Motor neuron (in vitro differentiated cells): ENCODE results near the gene MRPL55. TPM values are rescaled to one million over a fixed set of nuclear protein-coding genes. Genes with fewer than 3 reads are reported as not detected.
A peak's percentile ranks its signal among the peaks of the same experiment; 100 is the strongest.

Experiments used
- ATAC-seq, 8 experiments: fragments of 200-7000 bp; cut with Tn5 transposase; replicated peaks in 6 of 8; 2 replicates each; pipeline ENCODE4 v1.8.0; 2021; ENCODE audit warnings: mild to moderate bottlenecking in 8 of 8, moderate library complexity in 8 of 8
- H3K27ac ChIP-seq, 2 donors: fragments of 250-450 bp; sonication (Bioruptor Pico); 2 replicates each; pipeline ENCODE4 v1.9.0; 2021; ENCODE audit warnings: antibody characterized with exemption in 2 of 2, mild to moderate bottlenecking in 2 of 2, moderate library complexity in 1 of 2
- H3K4me1 ChIP-seq, 2 donors: fragments of 250-450 bp; sonication (Bioruptor Pico); replicated peaks in 1 of 2; 2 replicates each; pipeline ENCODE4 v1.6.1; 2021; ENCODE audit warnings: antibody characterized with exemption in 2 of 2, mild to moderate bottlenecking in 2 of 2, moderate library complexity in 1 of 2
- H3K4me3 ChIP-seq, 5 donors: fragments of 250-450 bp; sonication (Bioruptor Pico); 2 replicates each; pipeline ENCODE4 v1.9.0; 2021; ENCODE audit warnings: antibody characterized with exemption in 5 of 5, mild to moderate bottlenecking in 5 of 5, moderate library complexity in 4 of 5
- WGBS, 10 experiments: fragments of 450-650 bp; shearing (Covaris generic); methylation state at CpG; one replicate each; pipeline ENCODE4 v1.0.0; 2022; 5-methylcytosine and 5-hydroxymethylcytosine counted together
- in situ Hi-C, 9 experiments: fragments of 400-800 bp; cut with MboI; loops; one replicate each; pipeline ENCODE4 v1.15.0; 2021; ENCODE audit warnings: low sequenced_read_pairs in 9 of 9, low pct_unique_long_range_greater_than_20kb in 2 of 9; ENCODE audit not compliant: unreplicated experiment in 9 of 9
- total RNA-seq, 8 experiments: library from RNA; unstranded; fragments of 300-600 nt; gene quantifications; 2 replicates each; pipeline versions ENCODE4 v1.2.3 to v1.2.4, GENCODE V29; 2022

MRPL55 gene
- total RNA-seq, 8 experiments from 2014 or later: 60.7 to 175 (median 87.2) TPM

GRCh38 chr1:228071839-228072657 lies 37.1 kb downstream of the MRPL55 start:
- in situ Hi-C loops: no loop called here
- Histone ChIP-seq H3K4me1 (peaks cover 0 to 7% of the 10 kb centered on the region in 2 donors), H3K4me3 (no peak overlapping the region), H3K27ac (no peak overlapping the region)
- peak in 2 of 8 experiments; percentile 5 to 7 for ATAC-seq
- 0 to 90% (median 74%) methylated on average over 1 to 5 of the region's 7 CpGs; no CpG with 5 or more reads in 2 of the 10 experiments for WGBS, 10 experiments

- ATAC-seq: no peak
- WGBS, 10 experiments: 40 to 100% (median 51%) methylated on average over 1 to 2 of the region's 3 CpGs; no CpG with 5 or more reads in 6 of the 10 experiments
- no peak overlapping the region for H3K4me3 ChIP-seq
- no peak overlapping the region for H3K27ac ChIP-seq
- peaks cover 0 to 7% of the 10 kb centered on the region in 2 donors for H3K4me1 ChIP-seq
- in situ Hi-C loops: no loop called here
These were observed 38.2 kb downstream of the MRPL55 start for GRCh38 chr1:228070851-228071250.

GRCh38 chr1:228070173-228070572 lies 38.9 kb downstream of the MRPL55 start:
- no peak for ATAC-seq
- in situ Hi-C loops: no loop called here
- WGBS, 10 experiments: no CpG with 5 or more reads among the region's 2 CpGs
- no peak overlapping the region for H3K27ac ChIP-seq
- H3K4me3 ChIP-seq: no peak overlapping the region
- H3K4me1 ChIP-seq: peaks cover 0 to 3% of the 10 kb centered on the region in 2 donors

- no CpG with 5 or more reads among the region's 7 CpGs for WGBS, 10 experiments
- H3K4me3 ChIP-seq: no peak overlapping the region
- H3K4me1 ChIP-seq: no peaks in the 10 kb centered on the region
- in situ Hi-C loops: no loop called here
- no peak overlapping the region for H3K27ac ChIP-seq
- no peak for ATAC-seq
These were observed 40.7 kb downstream of the MRPL55 start for GRCh38 chr1:228068359-228068758.

GRCh38 chr1:228066891-228067654 lies 42.0 kb downstream of the MRPL55 start:
- no peak overlapping the region for H3K27ac ChIP-seq
- no peaks in the 10 kb centered on the region for H3K4me1 ChIP-seq
- 0 to 67% (median 37%) methylated on average over 1 to 7 of the region's 10 CpGs; no CpG with 5 or more reads in 2 of the 10 experiments for WGBS, 10 experiments
- in situ Hi-C loops: no loop called here
- no peak overlapping the region for H3K4me3 ChIP-seq
- no peak for ATAC-seq

- in situ Hi-C loops: no loop called here
- H3K27ac ChIP-seq: no peak overlapping the region
- no peak for ATAC-seq
- no peak overlapping the region for H3K4me3 ChIP-seq
- 0 to 80% (median 29%) methylated on average over 1 to 3 of the region's 4 CpGs; no CpG with 5 or more reads in 3 of the 10 experiments for WGBS, 10 experiments
- no peaks in the 10 kb centered on the region for H3K4me1 ChIP-seq
These were observed 42.7 kb downstream of the MRPL55 start for GRCh38 chr1:228066416-228066815.

- no peak overlapping the region for H3K4me3 ChIP-seq
- H3K27ac ChIP-seq: no peak overlapping the region
- 40 to 100% (median 72%) methylated on average over 2 to 8 of the region's 15 CpGs; no CpG with 5 or more reads in 5 of the 10 experiments for WGBS, 10 experiments
- no peak for ATAC-seq
- H3K4me1 ChIP-seq: peaks cover under 1 to 3% of the 10 kb centered on the region in 2 donors
- in situ Hi-C loops: no loop called here
These were observed 43.4 kb downstream of the MRPL55 start for GRCh38 chr1:228065543-228066347.

GRCh38 chr1:228064741-228065542 lies 44.2 kb downstream of the MRPL55 start:
- peaks cover 2 to 9% of the 10 kb centered on the region in 2 donors for H3K4me1 ChIP-seq
- ATAC-seq: no peak
- H3K27ac ChIP-seq: no peak overlapping the region
- in situ Hi-C loops: no loop called here
- WGBS, 10 experiments: 20 to 84% (median 56%) methylated on average over 2 to 7 of the region's 15 CpGs; no CpG with 5 or more reads in 5 of the 10 experiments
- H3K4me3 ChIP-seq: no peak overlapping the region

GRCh38 chr1:228064296-228064695 lies 44.8 kb downstream of the MRPL55 start:
- ATAC-seq: no peak
- 60 to 74% methylated on average over 1 to 4 of the region's 8 CpGs; no CpG with 5 or more reads in 8 of the 10 experiments for WGBS, 10 experiments
- in situ Hi-C loops: no loop called here
- Histone ChIP-seq H3K4me3 (no peak overlapping the region), H3K4me1 (peaks cover 2 to 9% of the 10 kb centered on the region in 2 donors), H3K27ac (no peak overlapping the region)

- WGBS, 10 experiments: 60 to 100% (median 71%) methylated on average over 1 to 6 of the region's 15 CpGs; no CpG with 5 or more reads in 2 of the 10 experiments
- Histone ChIP-seq H3K4me1 (peaks cover 2 to 9% of the 10 kb centered on the region in 2 donors), H3K27ac (no peak overlapping the region), H3K4me3 (no peak overlapping the region)
- no peak for ATAC-seq
- in situ Hi-C loops: no loop called here
These were observed 45.6 kb downstream of the MRPL55 start for GRCh38 chr1:228063251-228064191.

GRCh38 chr1:228062812-228063211 lies 46.3 kb downstream of the MRPL55 start:
- no peak overlapping the region for H3K4me3 ChIP-seq
- no peak overlapping the region for H3K27ac ChIP-seq
- WGBS, 10 experiments: 37 to 43% methylated on average over 3 of the region's 4 CpGs; no CpG with 5 or more reads in 8 of the 10 experiments
- H3K4me1 ChIP-seq: peaks cover 2 to 9% of the 10 kb centered on the region in 2 donors
- in situ Hi-C loops: no loop called here
- ATAC-seq: no peak
